ENCODE measurements around the gene SEC61A2. TPM values are rescaled to one million over a fixed set of nuclear protein-coding genes. Genes with fewer than 3 reads are reported as not detected.
"Not testable (repeated sequence)": the region's sequence is repeated elsewhere in the genome, so short reads cannot be mapped to it uniquely, and the experiment has no call there.

SEC61A2 gene
- total RNA-seq: 24.8 and 26.7 TPM in 2 replicates
- long read RNA-seq, transcript SEC61A2-201 (12 exons, 1,893 nt): major isoform, 29 of 38 reads
- long read RNA-seq, partial matches to known transcripts: 1 of 38 reads
- long read RNA-seq, other reads (novel, unspliced or antisense): 7 of 38 reads

GRCh38 chr10:12129222-12130111 is at the start of gene SEC61A2:
Gene SEC61A2, plus strand, starts transcription at chr10:12129677. Its CDS starts 111 bp downstream, at chr10:12129788.
- DNase-seq (ENCODE audit: low read depth, low spot score): peak; percentile 97
- no peaks in the 10 kb centered on the region for H3K9me3 Mint-ChIP-seq
- TF ChIP-seq CTCF (conservative IDR thresholded peaks at IDR 0.05): no peak

GRCh38 chr10:12081470-12081869 is 48.0 kb upstream of the SEC61A2 start:
- Mint-ChIP-seq H3K36me3 (ENCODE audit: low read depth) (peaks cover 12% of the 10 kb centered on the region), H3K27ac (ENCODE audit: unreplicated experiment) (no peak overlapping the region), H3K4me3 (no peak overlapping the region), H3K27me3 (ENCODE audit: low read depth) (no peaks in the 10 kb centered on the region), H3K9me3 (no peaks in the 10 kb centered on the region), H3K4me1 (no peaks in the 10 kb centered on the region)
- DNase-seq (ENCODE audit: low read depth, low spot score): no peak
- TF ChIP-seq CTCF (conservative IDR thresholded peaks at IDR 0.05): no peak

More at GRCh38 chr10:12129222-12130111, at the start of gene SEC61A2:
- H3K4me1 Mint-ChIP-seq: peaks cover 16% of the 10 kb centered on the region
- H3K4me3 Mint-ChIP-seq: peak within 1 kb of the TSS; percentile 94
- H3K36me3 Mint-ChIP-seq (ENCODE audit: low read depth): peaks cover 3% of the 10 kb centered on the region
- peak within 1 kb of the TSS; percentile 69 for H3K27ac Mint-ChIP-seq (ENCODE audit: unreplicated experiment)
- no peaks in the 10 kb centered on the region for H3K27me3 Mint-ChIP-seq (ENCODE audit: low read depth)

- Mint-ChIP-seq H3K9me3 (no peaks in the 10 kb centered on the region), H3K36me3 (ENCODE audit: low read depth) (peaks cover 12% of the 10 kb centered on the region), H3K27me3 (ENCODE audit: low read depth) (no peaks in the 10 kb centered on the region), H3K4me1 (no peaks in the 10 kb centered on the region), H3K27ac (ENCODE audit: unreplicated experiment) (no peak overlapping the region), H3K4me3 (no peak overlapping the region)
- no peak for TF ChIP-seq CTCF (conservative IDR thresholded peaks at IDR 0.05)
- no peak for DNase-seq (ENCODE audit: low read depth, low spot score)
These were observed 47.5 kb upstream of the SEC61A2 start for GRCh38 chr10:12081879-12082557.

- no peak for TF ChIP-seq CTCF (conservative IDR thresholded peaks at IDR 0.05)
- H3K4me3 Mint-ChIP-seq: no peak overlapping the region
- peaks cover 20% of the 10 kb centered on the region for H3K36me3 Mint-ChIP-seq (ENCODE audit: low read depth)
These were observed 40.6 kb upstream of the SEC61A2 start for GRCh38 chr10:12088919-12089318.

GRCh38 chr10:12091421-12091820 is 38.1 kb upstream of the SEC61A2 start:
- H3K36me3 Mint-ChIP-seq (ENCODE audit: low read depth): peaks cover 25% of the 10 kb centered on the region
- H3K4me1 Mint-ChIP-seq: no peaks in the 10 kb centered on the region

More at GRCh38 chr10:12088919-12089318, 40.6 kb upstream of the SEC61A2 start:
- Mint-ChIP-seq H3K27me3 (ENCODE audit: low read depth) (no peaks in the 10 kb centered on the region), H3K27ac (ENCODE audit: unreplicated experiment) (no peak overlapping the region), H3K4me1 (no peaks in the 10 kb centered on the region), H3K9me3 (no peaks in the 10 kb centered on the region)
- DNase-seq (ENCODE audit: low read depth, low spot score): no peak

GRCh38 chr10:12097361-12097760 is 32.1 kb upstream of the SEC61A2 start:
- H3K36me3 Mint-ChIP-seq (ENCODE audit: low read depth): peaks cover 18% of the 10 kb centered on the region
- H3K4me1 Mint-ChIP-seq; H3K27me3 Mint-ChIP-seq (ENCODE audit: low read depth); H3K27ac Mint-ChIP-seq (ENCODE audit: unreplicated experiment); DNase-seq (ENCODE audit: low read depth, low spot score); H3K9me3 Mint-ChIP-seq; H3K4me3 Mint-ChIP-seq: not testable (repeated sequence)

More at GRCh38 chr10:12091421-12091820, 38.1 kb upstream of the SEC61A2 start:
- no peak for DNase-seq (ENCODE audit: low read depth, low spot score)
- Mint-ChIP-seq H3K9me3 (no peaks in the 10 kb centered on the region), H3K27ac (ENCODE audit: unreplicated experiment) (no peak overlapping the region), H3K27me3 (ENCODE audit: low read depth) (no peaks in the 10 kb centered on the region), H3K4me3 (no peak overlapping the region)
- TF ChIP-seq CTCF (conservative IDR thresholded peaks at IDR 0.05): no peak
